ENCODE data around the gene CEP95.
A peak's percentile ranks its signal among the peaks of the same experiment; 100 is the strongest.
"Not testable (repeated sequence)": the region's sequence is repeated elsewhere in the genome, so short reads cannot be mapped to it uniquely, and the experiment has no call there.

The CEP95 gene

GRCh38 chr17:64564098-64564497 is 57.3 kb downstream of the CEP95 start:
- FAIRE-seq, result no peak
- no peak for DNase-seq (ENCODE audit: insufficient read length, low spot score)

GRCh38 chr17:64565563-64565962 is 58.8 kb downstream of the CEP95 start:
- FAIRE-seq (no peak), DNase-seq (ENCODE audit: insufficient read length, low spot score) (no peak)

- FAIRE-seq, result no peak
Observed at GRCh38 chr17:64571746-64572145, 65.0 kb downstream of the CEP95 start.

GRCh38 chr17:64572682-64573154 is 65.9 kb downstream of the CEP95 start:
- no peak for FAIRE-seq
- DNase-seq (ENCODE audit: insufficient read length, low spot score), result peak; percentile 45

More at GRCh38 chr17:64571746-64572145, 65.0 kb downstream of the CEP95 start:
- DNase-seq (ENCODE audit: insufficient read length, low spot score), result no peak

GRCh38 chr17:64573214-64573613 is 66.4 kb downstream of the CEP95 start:
- FAIRE-seq (no peak), DNase-seq (ENCODE audit: insufficient read length, low spot score) (no peak)

- DNase-seq (ENCODE audit: insufficient read length, low spot score) (no peak), FAIRE-seq (no peak)
Observed at GRCh38 chr17:64574646-64575045, 67.9 kb downstream of the CEP95 start.

- no peak for FAIRE-seq
- DNase-seq (ENCODE audit: insufficient read length, low spot score), result no peak
Observed at GRCh38 chr17:64575431-64575830, 68.7 kb downstream of the CEP95 start.

GRCh38 chr17:64577025-64577424 is 70.2 kb downstream of the CEP95 start:
- not testable (repeated sequence) for FAIRE-seq; DNase-seq (ENCODE audit: insufficient read length, low spot score)

- DNase-seq (ENCODE audit: insufficient read length, low spot score), result no peak
- FAIRE-seq, result no peak
Observed at GRCh38 chr17:64579917-64580316, 73.1 kb downstream of the CEP95 start.

GRCh38 chr17:64580384-64581315 is 73.9 kb downstream of the CEP95 start:
- no peak for DNase-seq (ENCODE audit: insufficient read length, low spot score)
- FAIRE-seq, result no peak

GRCh38 chr17:64583038-64583437 is 76.3 kb downstream of the CEP95 start:
- FAIRE-seq (no peak), DNase-seq (ENCODE audit: insufficient read length, low spot score) (no peak)

GRCh38 chr17:64585146-64585545 is 78.4 kb downstream of the CEP95 start:
- FAIRE-seq (no peak), DNase-seq (ENCODE audit: insufficient read length, low spot score) (no peak)

Measured in HTR-8/SVneo (cell line).